H1 (cell line): Measurements from ENCODE around the gene SLC35E4. TPM values are rescaled to one million over a fixed set of nuclear protein-coding genes. Genes with fewer than 3 reads are reported as not detected.
A peak's percentile ranks its signal among the peaks of the same experiment; 100 is the strongest.

Experiments used
- ASH2L ChIP-seq: fragments of 200-600, 300-600 bp; sonication (generic); IDR thresholded peaks from one replicate; pipeline ENCODE4 v1.7.1; 2017; ENCODE audit warnings: low read length
- ATF3 ChIP-seq: IDR thresholded peaks from 2 replicates; pipeline ENCODE4 v1.6.1; 2011; ENCODE audit warnings: low read depth, mild to moderate bottlenecking, low read length; ENCODE audit not compliant: insufficient read depth
- BRCA1 ChIP-seq: IDR thresholded peaks from 2 replicates; pipeline ENCODE4 v1.6.1; 2012; ENCODE audit warnings: low read depth, low read length, improper control_type of control experiment
- CBX5 ChIP-seq: fragments of 300-800, 300-1000 bp; sonication (generic); IDR thresholded peaks from 2 replicates; pipeline ENCODE4 v1.7.1; 2016; ENCODE audit warnings: antibody characterized with exemption, low read length, low read depth
- CREB1 ChIP-seq: IDR thresholded peaks from 2 replicates; pipeline ENCODE4 v1.6.1; 2012; ENCODE audit warnings: inconsistent platforms
- FOSL1 ChIP-seq: IDR thresholded peaks from 2 replicates; pipeline ENCODE4 v1.6.1; 2011; ENCODE audit warnings: mild to moderate bottlenecking, low read depth, low read length, moderate library complexity; ENCODE audit not compliant: insufficient read depth
- GABPA ChIP-seq: IDR thresholded peaks from 2 replicates; pipeline ENCODE4 v1.6.1; 2011; ENCODE audit warnings: mild to moderate bottlenecking, low read length, moderate library complexity, borderline replicate concordance; ENCODE audit not compliant: insufficient read depth
- HDAC6 ChIP-seq: IDR thresholded peaks from one replicate; pipeline ENCODE4 v1.7.1; 2012; ENCODE audit warnings: low read depth, mild to moderate bottlenecking, inconsistent platforms, low read length, moderate library complexity
- JUN ChIP-seq: IDR thresholded peaks from 2 replicates; pipeline ENCODE4 v1.6.1; 2011; ENCODE audit warnings: low read depth, mild to moderate bottlenecking, improper control_type of control experiment, low read length
- MAFK ChIP-seq: IDR thresholded peaks from 2 replicates; pipeline ENCODE4 v1.6.1; 2012; ENCODE audit warnings: low read depth, mild to moderate bottlenecking, improper control_type of control experiment, low read length
- NANOG ChIP-seq: IDR thresholded peaks from 2 replicates; pipeline ENCODE4 v1.6.1; 2011; ENCODE audit warnings: low read length, low read depth, mild to moderate bottlenecking, inconsistent platforms; ENCODE audit not compliant: insufficient read depth, poor library complexity, severe bottlenecking
- POLR2A ChIP-seq, 2 experiments: IDR thresholded peaks; 1 replicate in 1 of 2; 2 replicates in 1 of 2; pipeline ENCODE4 v1.6.1; 2011; ENCODE audit warnings: low read depth in 2 of 2, low read length in 2 of 2, mild to moderate bottlenecking in 2 of 2; ENCODE audit errors: control extremely low read depth in 1 of 2
- RAD21 ChIP-seq, 2 experiments: IDR thresholded peaks in 1 of 2; conservative IDR thresholded peaks in 1 of 2; 2 replicates each; pipeline ENCODE4 v1.6.1; 2011; ENCODE audit warnings: low read depth in 2 of 2, low read length in 2 of 2, improper control_type of control experiment in 1 of 2, inconsistent platforms in 1 of 2, mild to moderate bottlenecking in 1 of 2, moderate library complexity in 1 of 2
- RBBP5 ChIP-seq: IDR thresholded peaks from 2 replicates; pipeline ENCODE4 v1.7.1; 2012; ENCODE audit warnings: low read depth, mild to moderate bottlenecking, inconsistent platforms, low read length, moderate library complexity, borderline replicate concordance
- RXRA ChIP-seq: IDR thresholded peaks from 2 replicates; pipeline ENCODE4 v1.6.1; 2011; ENCODE audit warnings: low read depth, mild to moderate bottlenecking, low read length, moderate library complexity; ENCODE audit not compliant: insufficient read depth
- SAP30 ChIP-seq: fragments of 300-600 bp; sonication (generic); IDR thresholded peaks from 2 replicates; pipeline ENCODE4 v1.7.1; 2012; ENCODE audit warnings: low read length, moderate library complexity, mild to moderate bottlenecking, inconsistent platforms; ENCODE audit not compliant: insufficient read depth, insufficient replicate concordance
- SIN3A ChIP-seq, 2 experiments: IDR thresholded peaks in 1 of 2; conservative IDR thresholded peaks in 1 of 2; 2 replicates each; pipeline ENCODE4 v1.6.1; 2011 to 2012; ENCODE audit warnings: low read length in 2 of 2, improper control_type of control experiment in 1 of 2, low read depth in 1 of 2, mild to moderate bottlenecking in 1 of 2
- SP4 ChIP-seq: IDR thresholded peaks from 2 replicates; pipeline ENCODE4 v1.6.1; 2012; ENCODE audit warnings: low read length, inconsistent platforms
- TCF12 ChIP-seq: IDR thresholded peaks from 2 replicates; pipeline ENCODE4 v1.6.1; 2011; ENCODE audit warnings: low read depth, mild to moderate bottlenecking, low read length
- polyA plus RNA-seq, 7 experiments: library from polyadenylated mRNA; depleted of rRNA in 3 of 7; stranded (reverse) in 5 of 7; unstranded in 2 of 7; fragments of >200 nt in 5 of 7; fragments of 200-250 nt in 2 of 7; gene quantifications; 1 replicate in 5 of 7; 2 replicates in 1 of 7; 4 replicates in 1 of 7; pipeline versions ENCODE4 v1.2.1 to v1.2.3, GENCODE V29; 2011 to 2013; ENCODE audit warnings: missing spikeins in 2 of 7, mixed read lengths in 2 of 7
- total RNA-seq: library from RNA; stranded (reverse); fragmentation: NEBNext Ultra II Directional; extraction: Animal tissue kit (Norgen Biotek cat#: 25700); gene quantifications from 2 replicates; pipeline ENCODE4 v1.2.1, GENCODE V29; 2021
- TF ChIP-seq, protein P1 (sequence below), 3 experiments: IDR thresholded peaks; 1 replicate in 2 of 3; 2 replicates in 1 of 3; pipeline versions ENCODE4 v1.5.1 to v1.6.1; 2011; ENCODE audit warnings: low read length in 3 of 3, mild to moderate bottlenecking in 3 of 3, inconsistent platforms in 2 of 3, low read depth in 1 of 3, moderate library complexity in 1 of 3; ENCODE audit not compliant: insufficient read depth in 1 of 3; ENCODE audit errors: control extremely low read depth in 1 of 3

The SLC35E4 gene
- total and polyA plus RNA-seq, 2 of the 8 experiments (the other 6 are each of a cell fraction or from before 2014, with no cell fraction given), result 5.1 to 5.6 TPM

GRCh38 chr22:30667494-30668385 lies 32.2 kb downstream of the SLC35E4 start, which contains the start of gene DUSP18 (continued):
- TF ChIP-seq, protein P1, sequence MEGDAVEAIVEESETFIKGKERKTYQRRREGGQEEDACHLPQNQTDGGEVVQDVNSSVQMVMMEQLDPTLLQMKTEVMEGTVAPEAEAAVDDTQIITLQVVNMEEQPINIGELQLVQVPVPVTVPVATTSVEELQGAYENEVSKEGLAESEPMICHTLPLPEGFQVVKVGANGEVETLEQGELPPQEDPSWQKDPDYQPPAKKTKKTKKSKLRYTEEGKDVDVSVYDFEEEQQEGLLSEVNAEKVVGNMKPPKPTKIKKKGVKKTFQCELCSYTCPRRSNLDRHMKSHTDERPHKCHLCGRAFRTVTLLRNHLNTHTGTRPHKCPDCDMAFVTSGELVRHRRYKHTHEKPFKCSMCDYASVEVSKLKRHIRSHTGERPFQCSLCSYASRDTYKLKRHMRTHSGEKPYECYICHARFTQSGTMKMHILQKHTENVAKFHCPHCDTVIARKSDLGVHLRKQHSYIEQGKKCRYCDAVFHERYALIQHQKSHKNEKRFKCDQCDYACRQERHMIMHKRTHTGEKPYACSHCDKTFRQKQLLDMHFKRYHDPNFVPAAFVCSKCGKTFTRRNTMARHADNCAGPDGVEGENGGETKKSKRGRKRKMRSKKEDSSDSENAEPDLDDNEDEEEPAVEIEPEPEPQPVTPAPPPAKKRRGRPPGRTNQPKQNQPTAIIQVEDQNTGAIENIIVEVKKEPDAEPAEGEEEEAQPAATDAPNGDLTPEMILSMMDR (IDR thresholded peaks at IDR 0.05; ENCODE audit: control extremely low read depth in 1 of 3, insufficient read depth in 1 of 3, low read depth in 1 of 3, low read length in 3 of 3), result peak; percentile 53 to 81 (median 73)
- no peak for TF ChIP-seq MAFK
- TF ChIP-seq SP4, result no peak
- no peak for TF ChIP-seq TCF12
- no peak for TF ChIP-seq HDAC6
- TF ChIP-seq ATF3, result no peak
- peak; percentile 92 for TF ChIP-seq ASH2L
- peak; percentile 60 to 88; a peak in 2 of 4 replicates for TF ChIP-seq SIN3A (conservative IDR thresholded peaks at IDR 0.05 in 1 of 2, IDR thresholded peaks at IDR 0.05 in 1 of 2; ENCODE audit: low read depth in 1 of 2, low read length in 2 of 2)
- TF ChIP-seq RXRA, result no peak
- no peak for TF ChIP-seq NANOG
- TF ChIP-seq RBBP5, result no peak
- peak in 1 of 2 experiments; percentile 48; a peak in 1 of 3 replicates for TF ChIP-seq POLR2A (IDR thresholded peaks at IDR 0.05; ENCODE audit: control extremely low read depth in 1 of 2, low read depth in 2 of 2, low read length in 2 of 2)
- TF ChIP-seq GABPA, result no peak
- no peak for TF ChIP-seq FOSL1
- TF ChIP-seq BRCA1, result no peak
- TF ChIP-seq CBX5, result no peak
- peak; percentile 15; the same call in 1 of the 2 replicates for TF ChIP-seq CREB1
- no peak for TF ChIP-seq JUN
- TF ChIP-seq SAP30, result peak; percentile 29
- TF ChIP-seq RAD21 (IDR thresholded peaks at IDR 0.05 in 1 of 2, conservative IDR thresholded peaks at IDR 0.05 in 1 of 2; ENCODE audit: low read depth in 2 of 2, low read length in 2 of 2), result peak in 1 of 2 experiments; percentile 58; a peak in 3 of 4 replicates
